ENCODE results near the gene ACTBL2. TPM values are rescaled to one million over a fixed set of nuclear protein-coding genes. Genes with fewer than 3 reads are reported as not detected.

ACTBL2 gene
- total RNA-seq, 3 donors from 2014 or later (not counting 1 experiment from before 2014, with no cell fraction given) = not detected

- Histone ChIP-seq H3K9me3 (ENCODE audit: control insufficient read depth, insufficient read depth, low read length) (no peaks in the 10 kb centered on the region), H3K4me1 (ENCODE audit: control insufficient read depth, insufficient read depth, low read length) (no peaks in the 10 kb centered on the region), H3K27me3 (ENCODE audit: control insufficient read depth, insufficient read depth, low read length) (no peaks in the 10 kb centered on the region), H3K36me3 (ENCODE audit: control insufficient read depth, insufficient read depth, low read length) (no peaks in the 10 kb centered on the region), H3K4me3 (ENCODE audit: low read length) (no peak overlapping the region), H3K27ac (ENCODE audit: low read length) (no peak overlapping the region)
- no peaks in the 10 kb centered on the region for H3K4me1 Mint-ChIP-seq
- no peaks in the 10 kb centered on the region for H3K36me3 Mint-ChIP-seq
- H3K4me3 Mint-ChIP-seq = no peak overlapping the region
- H3K27me3 Mint-ChIP-seq (ENCODE audit: low read depth in 2 of 2) = peaks cover 14 to 34% of the 10 kb centered on the region in 2 donors
- no peak for DNase-seq
- no peak for TF ChIP-seq CTCF (IDR thresholded peaks at IDR 0.05)
- intact Hi-C loops (cut with micrococcal nuclease) = no loop called here
- 74% methylated on average over 3 of the region's 3 CpGs for WGBS (ENCODE audit: insufficient coverage)
- no peak for ATAC-seq
- H3K27ac Mint-ChIP-seq = no peak overlapping the region
- H3K9me3 Mint-ChIP-seq = no peaks in the 10 kb centered on the region
These were observed 10.0 kb upstream of the ACTBL2 start for GRCh38 chr5:57492632-57493031.

GRCh38 chr5:57491369-57491965 lies 8.9 kb upstream of the ACTBL2 start:
- Mint-ChIP-seq H3K4me3 (no peak overlapping the region), H3K27me3 (ENCODE audit: low read depth in 2 of 2) (peaks cover 11 to 29% of the 10 kb centered on the region in 2 donors), H3K4me1 (no peaks in the 10 kb centered on the region), H3K9me3 (no peaks in the 10 kb centered on the region), H3K27ac (no peak overlapping the region), H3K36me3 (no peaks in the 10 kb centered on the region)
- H3K27ac ChIP-seq (ENCODE audit: low read length) = no peak overlapping the region
- no peaks in the 10 kb centered on the region for H3K27me3 ChIP-seq (ENCODE audit: control insufficient read depth, insufficient read depth, low read length)
- DNase-seq = no peak
- ATAC-seq = no peak
- H3K4me1 ChIP-seq (ENCODE audit: control insufficient read depth, insufficient read depth, low read length) = no peaks in the 10 kb centered on the region
- no peaks in the 10 kb centered on the region for H3K36me3 ChIP-seq (ENCODE audit: control insufficient read depth, insufficient read depth, low read length)
- 90% methylated on average over 3 of the region's 5 CpGs for WGBS (ENCODE audit: insufficient coverage)
- TF ChIP-seq CTCF (IDR thresholded peaks at IDR 0.05) = no peak
- no peak overlapping the region for H3K4me3 ChIP-seq (ENCODE audit: low read length)
- intact Hi-C loops (cut with micrococcal nuclease) = no loop called here
- H3K9me3 ChIP-seq (ENCODE audit: control insufficient read depth, insufficient read depth, low read length) = no peaks in the 10 kb centered on the region

DNA sequence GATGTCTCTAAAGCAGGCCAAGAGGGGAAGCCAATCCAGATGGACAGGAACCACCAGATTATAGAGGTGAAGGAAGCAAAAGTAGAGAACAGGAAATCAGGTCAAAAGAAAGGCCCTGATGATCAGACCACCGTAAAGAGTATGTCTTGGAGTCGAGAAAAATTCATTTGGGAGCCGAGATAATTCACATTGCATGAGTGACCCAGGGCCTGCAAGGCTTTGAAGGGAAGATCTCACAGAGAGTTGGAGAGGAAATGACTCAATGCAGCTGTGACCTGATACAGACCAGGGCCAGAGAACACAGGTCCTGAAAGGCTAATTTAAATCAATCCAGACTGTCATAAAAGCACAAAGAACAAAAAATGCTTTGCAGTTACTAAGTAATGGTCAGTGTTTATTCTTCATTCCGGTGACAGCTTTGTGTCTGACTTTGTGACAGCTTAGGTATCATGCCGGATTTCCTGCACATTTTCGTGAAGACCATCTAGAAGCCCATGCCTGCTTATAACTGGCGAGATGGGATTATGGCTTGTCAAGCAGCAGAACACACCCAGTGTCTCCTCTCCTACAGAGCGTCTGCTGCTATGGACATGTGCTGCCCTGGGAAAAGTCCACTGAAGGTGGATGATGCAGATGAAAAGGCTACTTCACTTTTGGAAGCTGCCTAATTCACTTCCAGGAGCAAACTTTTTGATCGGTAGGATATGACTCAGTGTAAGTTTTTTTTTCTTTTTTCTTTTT lies 5.8 kb upstream of the ACTBL2 start:
- Histone ChIP-seq H3K9me3 (ENCODE audit: control insufficient read depth, insufficient read depth, low read length) (no peaks in the 10 kb centered on the region), H3K4me1 (ENCODE audit: control insufficient read depth, insufficient read depth, low read length) (no peaks in the 10 kb centered on the region), H3K27ac (ENCODE audit: low read length) (no peak overlapping the region), H3K36me3 (ENCODE audit: control insufficient read depth, insufficient read depth, low read length) (no peaks in the 10 kb centered on the region), H3K27me3 (ENCODE audit: control insufficient read depth, insufficient read depth, low read length) (no peaks in the 10 kb centered on the region), H3K4me3 (ENCODE audit: low read length) (no peak overlapping the region)
- no peaks in the 10 kb centered on the region for H3K4me1 Mint-ChIP-seq
- no peak for DNase-seq
- no peak for ATAC-seq
- H3K36me3 Mint-ChIP-seq = no peaks in the 10 kb centered on the region
- no peak overlapping the region for H3K27ac Mint-ChIP-seq
- H3K27me3 Mint-ChIP-seq (ENCODE audit: low read depth in 2 of 2) = peaks cover 6 to 9% of the 10 kb centered on the region in 2 donors
- no peak overlapping the region for H3K4me3 Mint-ChIP-seq
- no peak for TF ChIP-seq CTCF (IDR thresholded peaks at IDR 0.05)
- H3K9me3 Mint-ChIP-seq = peaks cover 0 to 2% of the 10 kb centered on the region in 2 donors
- intact Hi-C loops (cut with micrococcal nuclease) = no loop called here
- 61% methylated on average over 9 of the region's 9 CpGs for WGBS (ENCODE audit: insufficient coverage)

Measured in natural killer cell (primary cell).